Upper lobe of left lung (tissue), 6 donors: ENCODE measurements around the gene TSACC. TPM values are rescaled to one million over a fixed set of nuclear protein-coding genes. Genes with fewer than 3 reads are reported as not detected.
"Not testable (repeated sequence)": the region's sequence is repeated elsewhere in the genome, so short reads cannot be mapped to it uniquely, and the experiment has no call there.

Experiments used
- ATAC-seq, 2 donors: fragments of 200-7000 bp; cut with Tn5 transposase; one replicate each; pipeline ENCODE4 v1.9.1; 2022; ENCODE audit warnings: mild to moderate bottlenecking in 2 of 2, moderate library complexity in 2 of 2; ENCODE audit not compliant: low FRiP score in 2 of 2
- DNase-seq, 2 donors: peaks; one replicate each; pipeline ENCODE4 v3.0.0-alpha.2; 2019 to 2020
- H3K27ac ChIP-seq, 4 donors: fragments of 200-600 bp; sonication (generic); one replicate each; pipeline ENCODE4 v1.5.1; 2016 to 2019
- H3K27me3 ChIP-seq, 4 donors: fragments of 200-600 bp; sonication (generic); one replicate each; pipeline ENCODE4 v1.5.1; 2017 to 2019
- H3K36me3 ChIP-seq, 4 donors: fragments of 200-600 bp; sonication (generic); one replicate each; pipeline ENCODE4 v1.5.1; 2016 to 2019
- H3K4me1 ChIP-seq, 4 donors: fragments of 200-600 bp; sonication (generic); one replicate each; pipeline ENCODE4 v1.5.1; 2018 to 2019
- H3K4me3 ChIP-seq, 4 donors: fragments of 200-600 bp; sonication (generic); one replicate each; pipeline ENCODE4 v1.5.1; 2017 to 2019; ENCODE audit warnings: mild to moderate bottlenecking in 2 of 4, moderate library complexity in 1 of 4
- H3K9me3 ChIP-seq, 4 donors: fragments of 200-600 bp; sonication (generic); one replicate each; pipeline ENCODE4 v1.5.1; 2018 to 2019
- CTCF ChIP-seq, 6 experiments: fragments of 450-650 bp in 4 of 6; fragments of 200-600 bp in 2 of 6; sonication (generic) in 2 of 6; IDR thresholded peaks; one replicate each; pipeline ENCODE4 v1.5.1; 2016 to 2019; ENCODE audit warnings: antibody characterized with exemption in 6 of 6
- EP300 ChIP-seq, 4 donors: sonication (generic); formaldehyde crosslinking; IDR thresholded peaks; one replicate each; pipeline ENCODE4 v1.5.1; 2017; ENCODE audit warnings: antibody characterized with exemption in 4 of 4, control low read depth in 2 of 4
- POLR2A ChIP-seq, 4 donors: fragments of 450-650 bp; IDR thresholded peaks; one replicate each; pipeline ENCODE4 v1.5.1; 2016 to 2017; ENCODE audit warnings: antibody characterized with exemption in 4 of 4, mild to moderate bottlenecking in 2 of 4
- POLR2AphosphoS5 ChIP-seq, 2 donors: sonication (generic); formaldehyde crosslinking; IDR thresholded peaks; one replicate each; pipeline ENCODE4 v1.5.1; 2017; ENCODE audit warnings: antibody characterized with exemption in 2 of 2
- WGBS, 2 donors: methylation state at CpG; one replicate each; pipeline ENCODE4 v1.1.5; 2017 to 2018; 5-methylcytosine and 5-hydroxymethylcytosine counted together
- total RNA-seq, 6 donors: library from RNA; depleted of rRNA in 4 of 6; stranded (reverse); fragments of >200 nt in 4 of 6; gene quantifications; one replicate each; pipeline versions ENCODE4 v1.1.0 to v1.2.1, GENCODE V29; 2016 to 2021
- donor health status: DM: no; HTN: no; CAD: no; lungs with moderate emphysema.
- donor health status: DM: no; HTN: yes; CAD: no; lungs with severe emphysema.

Gene TSACC
- total RNA-seq, 6 donors from 2014 or later = 1.1 to 4.2 TPM; not detected in 4

DNA sequence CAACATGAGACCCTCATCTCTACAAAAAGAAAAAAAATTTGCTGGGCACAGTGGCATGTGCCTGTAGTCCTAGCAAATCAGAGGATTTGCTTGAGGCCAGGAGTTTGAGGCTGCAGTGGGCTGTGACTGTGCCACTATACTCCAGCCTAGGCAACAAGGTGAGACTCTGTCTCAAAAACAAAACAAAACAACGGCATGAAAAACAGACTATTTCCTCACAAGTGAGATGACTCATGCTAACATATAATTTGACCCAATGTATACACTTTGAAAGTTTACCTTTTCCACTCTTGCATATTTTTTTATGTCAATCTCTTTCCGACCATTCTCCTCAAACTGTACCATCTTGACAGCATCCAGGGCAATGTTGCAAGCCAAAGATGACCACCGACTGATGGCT, 17.8 kb upstream of the TSACC start:
- ATAC-seq = no peak
- H3K36me3 ChIP-seq = peaks cover 55 to 97% (median 89%) of the 10 kb centered on the region in 4 donors
- WGBS, 2 donors = 84 to 85% methylated on average over 3 of the region's 3 CpGs

GRCh38 chr1:156323179-156323578, 15.1 kb upstream of the TSACC start:
- not testable (repeated sequence) for DNase-seq, H3K4me3 ChIP-seq, ATAC-seq, H3K9me3 ChIP-seq, H3K4me1 ChIP-seq, H3K27ac ChIP-seq, H3K27me3 ChIP-seq
- 94 to 97% methylated on average over 9 of the region's 9 CpGs for WGBS, 2 donors
- H3K36me3 ChIP-seq = peaks cover 32 to 82% (median 65%) of the 10 kb centered on the region in 4 donors

More for the DNA sequence above, 17.8 kb upstream of the TSACC start:
- no peaks in the 10 kb centered on the region for H3K27me3 ChIP-seq
- no peak overlapping the region for H3K27ac ChIP-seq
- TF ChIP-seq POLR2A (IDR thresholded peaks at IDR 0.05) (no peak), POLR2AphosphoS5 (IDR thresholded peaks at IDR 0.05) (no peak), CTCF (IDR thresholded peaks at IDR 0.05) (no peak), EP300 (IDR thresholded peaks at IDR 0.05) (no peak)
- H3K4me3 ChIP-seq = no peak overlapping the region
- H3K9me3 ChIP-seq = no peaks in the 10 kb centered on the region
- no peak for DNase-seq
- no peaks in the 10 kb centered on the region for H3K4me1 ChIP-seq

GRCh38 chr1:156336242-156336641, 2.1 kb upstream of the TSACC start:
- no peak overlapping the region for H3K27ac ChIP-seq
- peaks cover 12 to 45% (median 43%) of the 10 kb centered on the region in 4 donors for H3K36me3 ChIP-seq
- H3K4me3 ChIP-seq = peak overlapping the region in 1 of 4 donors; percentile 83
- no peak for ATAC-seq
- no peaks in the 10 kb centered on the region for H3K27me3 ChIP-seq
- no peaks in the 10 kb centered on the region for H3K9me3 ChIP-seq
- 87 to 88% methylated on average over 4 of the region's 4 CpGs for WGBS, 2 donors
- DNase-seq = no peak
- peaks cover 12 to 21% (median 18%) of the 10 kb centered on the region in 4 donors for H3K4me1 ChIP-seq
- no peak for TF ChIP-seq CTCF (IDR thresholded peaks at IDR 0.05)
- TF ChIP-seq EP300 (IDR thresholded peaks at IDR 0.05) = no peak
- no peak for TF ChIP-seq POLR2A (IDR thresholded peaks at IDR 0.05)
- no peak for TF ChIP-seq POLR2AphosphoS5 (IDR thresholded peaks at IDR 0.05)

GRCh38 chr1:156337052-156337887, 1.1 kb upstream of the TSACC start:
- peak overlapping the region; percentile 63 to 89 (median 73) for H3K27ac ChIP-seq
- H3K9me3 ChIP-seq = no peaks in the 10 kb centered on the region
- no peak for ATAC-seq
- 36 to 43% methylated on average over 34 of the region's 34 CpGs for WGBS, 2 donors
- TF ChIP-seq POLR2AphosphoS5 (IDR thresholded peaks at IDR 0.05) = no peak
- TF ChIP-seq CTCF (IDR thresholded peaks at IDR 0.05) = no peak
- no peak for TF ChIP-seq POLR2A (IDR thresholded peaks at IDR 0.05)
- no peak for TF ChIP-seq EP300 (IDR thresholded peaks at IDR 0.05)
- H3K36me3 ChIP-seq = peaks cover 12 to 36% (median 32%) of the 10 kb centered on the region in 4 donors
- peak overlapping the region; percentile 71 to 96 (median 78) for H3K4me3 ChIP-seq
- no peaks in the 10 kb centered on the region for H3K27me3 ChIP-seq
- no peak for DNase-seq
- peaks cover 12 to 21% (median 18%) of the 10 kb centered on the region in 4 donors for H3K4me1 ChIP-seq

GRCh38 chr1:156337888-156338179, 492 bp upstream of the TSACC start:
- Histone ChIP-seq H3K4me1 (peaks cover 12 to 21% (median 18%) of the 10 kb centered on the region in 4 donors), H3K36me3 (peaks cover 9 to 31% (median 27%) of the 10 kb centered on the region in 4 donors), H3K27me3 (no peaks in the 10 kb centered on the region), H3K4me3 (peak overlapping the region; percentile 71 to 96 (median 78)), H3K9me3 (no peaks in the 10 kb centered on the region), H3K27ac (peak overlapping the region; percentile 63 to 89 (median 73))
- DNase-seq (peak in 1 of 2 donors; percentile 25), ATAC-seq (peak in 1 of 2 donors; percentile 44)
- 0% methylated on average over 14 of the region's 14 CpGs for WGBS, 2 donors
- TF ChIP-seq POLR2AphosphoS5 (IDR thresholded peaks at IDR 0.05) (no peak), CTCF (IDR thresholded peaks at IDR 0.05) (no peak), POLR2A (IDR thresholded peaks at IDR 0.05) (no peak), EP300 (IDR thresholded peaks at IDR 0.05) (no peak)
